ENCODE results near the gene ASXL2.
"Not testable (repeated sequence)": the region's sequence is repeated elsewhere in the genome, so short reads cannot be mapped to it uniquely, and the experiment has no call there.

The ASXL2 gene

GRCh38 chr2:25891672-25892071, 13.4 kb upstream of the ASXL2 start:
- DNase-seq (ENCODE audit: low read depth in 2 of 2): no peak

GRCh38 chr2:25887624-25888242, 9.4 kb upstream of the ASXL2 start:
- no peak for DNase-seq (ENCODE audit: low read depth in 2 of 2)

- no peak for DNase-seq (ENCODE audit: low read depth in 2 of 2)
Measured at GRCh38 chr2:25885933-25886332, 7.6 kb upstream of the ASXL2 start.

DNA sequence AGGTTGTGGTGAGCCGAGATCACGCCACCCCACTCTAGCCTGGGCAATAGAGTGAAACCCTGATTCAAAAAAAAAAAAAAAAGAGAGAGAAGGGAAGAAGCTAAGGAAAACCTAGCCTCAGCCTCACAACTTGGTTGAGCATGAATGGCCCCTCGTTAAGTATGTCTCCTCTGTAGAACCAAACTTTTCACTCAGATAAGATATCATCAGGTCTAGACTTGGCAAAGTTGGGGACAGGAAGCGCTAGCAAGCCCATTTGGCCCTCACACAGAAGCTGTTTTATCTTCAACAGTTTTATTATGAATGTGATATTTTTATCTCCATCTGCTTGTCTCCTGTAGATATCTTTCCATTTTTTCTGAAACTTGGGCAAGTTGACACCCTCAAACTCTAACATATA, 3.5 kb upstream of the ASXL2 start:
- DNase-seq (ENCODE audit: low read depth in 2 of 2): no peak

- no peak for DNase-seq (ENCODE audit: low read depth in 2 of 2)
Measured at GRCh38 chr2:25879133-25879730, 945 bp upstream of the ASXL2 start.

DNA sequence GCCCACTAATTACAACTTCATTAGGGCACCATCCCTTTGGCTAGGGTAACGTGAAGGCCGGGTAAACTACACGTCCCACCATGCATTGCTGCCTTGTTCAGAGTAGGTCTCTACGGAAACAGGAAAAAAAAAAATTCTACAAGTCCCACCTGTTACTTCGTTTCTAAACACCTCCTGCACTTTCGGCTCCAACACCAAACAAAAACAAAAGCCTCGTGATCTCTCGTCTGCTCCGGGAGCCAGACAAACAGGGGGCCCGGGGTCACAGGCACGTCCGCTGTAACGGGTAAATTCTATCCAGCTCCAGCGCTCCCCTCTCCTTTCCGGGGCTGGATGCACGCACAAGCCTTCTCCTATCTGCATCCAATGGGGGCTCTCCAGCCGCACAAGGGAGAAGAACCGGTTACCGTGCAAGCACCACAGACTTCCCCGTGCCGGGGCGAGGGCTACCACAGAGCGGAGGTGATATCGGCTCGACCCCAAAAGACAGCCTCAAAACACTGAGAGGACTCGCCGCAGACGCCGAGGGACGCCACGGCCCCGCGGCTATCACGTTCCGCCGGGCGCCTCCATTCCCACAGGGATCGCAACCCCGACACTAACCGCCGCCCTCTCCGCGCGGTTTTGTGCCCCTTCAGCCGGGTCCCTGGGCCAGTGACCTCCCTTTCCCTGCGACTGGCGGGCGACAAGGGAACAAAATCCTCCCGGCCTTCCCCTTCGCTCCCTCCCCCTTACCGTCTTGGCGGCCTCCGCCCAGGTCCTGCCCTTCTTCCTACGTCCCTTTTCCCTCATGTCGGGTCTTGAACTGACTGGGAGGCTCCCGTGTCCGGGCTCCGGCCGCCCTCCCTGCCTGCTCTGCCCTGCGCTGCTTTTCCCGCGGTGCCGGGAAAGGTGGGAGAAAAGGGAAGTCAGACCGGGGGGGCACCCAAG, 591 bp downstream of the ASXL2 start:
- DNase-seq (ENCODE audit: low read depth in 2 of 2): peak; percentile 13 to 30

DNA sequence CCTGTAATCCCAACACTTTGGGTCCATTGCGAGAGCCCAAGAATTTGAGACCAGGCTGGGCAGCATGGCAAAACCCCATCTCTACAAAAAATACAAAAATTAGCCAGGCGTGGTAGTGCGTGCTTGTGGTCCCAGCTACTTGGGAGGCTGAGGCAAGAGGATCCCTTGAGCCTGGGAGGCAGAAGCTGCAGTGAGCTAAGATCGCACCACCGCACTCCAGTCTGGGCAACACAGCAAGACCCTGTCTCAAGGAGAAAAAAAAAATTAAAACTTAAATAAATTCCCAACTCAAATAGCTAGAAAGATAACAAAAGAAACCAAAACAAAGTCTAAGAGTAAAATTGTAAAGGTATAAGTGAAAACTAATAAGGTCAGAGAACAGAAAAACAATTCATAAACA, 6.2 kb downstream of the ASXL2 start:
- DNase-seq (ENCODE audit: low read depth in 2 of 2): no peak

GRCh38 chr2:25867396-25868003, 10.8 kb downstream of the ASXL2 start:
- no peak for DNase-seq (ENCODE audit: low read depth in 2 of 2)

DNA sequence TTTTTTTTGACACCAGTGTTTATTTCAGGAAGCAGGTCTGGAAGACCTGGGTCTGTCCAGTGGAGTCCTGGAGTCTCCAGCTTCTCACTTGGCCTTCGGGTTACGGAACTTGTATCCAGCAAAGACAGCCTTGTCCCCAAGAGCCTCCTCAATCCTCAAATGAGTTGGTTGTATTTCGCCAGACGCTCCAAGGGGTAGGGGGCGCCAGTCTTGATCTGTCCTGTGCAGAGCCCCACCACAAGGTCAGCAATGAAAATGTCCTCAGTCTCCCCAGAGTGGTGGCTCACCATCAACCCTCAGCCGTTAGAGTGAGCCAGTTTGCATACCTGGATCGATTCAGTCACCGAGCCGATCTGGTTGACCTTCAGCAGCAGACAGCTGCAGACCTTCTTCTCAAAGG, 21.9 kb downstream of the ASXL2 start:
- DNase-seq (ENCODE audit: low read depth in 2 of 2): no peak

GRCh38 chr2:25855065-25855464, 23.2 kb downstream of the ASXL2 start:
- no peak for DNase-seq (ENCODE audit: low read depth in 2 of 2)

GRCh38 chr2:25854613-25855012, 23.7 kb downstream of the ASXL2 start:
- no peak for DNase-seq (ENCODE audit: low read depth in 2 of 2)

- no peak for DNase-seq (ENCODE audit: low read depth in 2 of 2)
Measured at GRCh38 chr2:25853038-25853638, 25.1 kb downstream of the ASXL2 start.

DNA sequence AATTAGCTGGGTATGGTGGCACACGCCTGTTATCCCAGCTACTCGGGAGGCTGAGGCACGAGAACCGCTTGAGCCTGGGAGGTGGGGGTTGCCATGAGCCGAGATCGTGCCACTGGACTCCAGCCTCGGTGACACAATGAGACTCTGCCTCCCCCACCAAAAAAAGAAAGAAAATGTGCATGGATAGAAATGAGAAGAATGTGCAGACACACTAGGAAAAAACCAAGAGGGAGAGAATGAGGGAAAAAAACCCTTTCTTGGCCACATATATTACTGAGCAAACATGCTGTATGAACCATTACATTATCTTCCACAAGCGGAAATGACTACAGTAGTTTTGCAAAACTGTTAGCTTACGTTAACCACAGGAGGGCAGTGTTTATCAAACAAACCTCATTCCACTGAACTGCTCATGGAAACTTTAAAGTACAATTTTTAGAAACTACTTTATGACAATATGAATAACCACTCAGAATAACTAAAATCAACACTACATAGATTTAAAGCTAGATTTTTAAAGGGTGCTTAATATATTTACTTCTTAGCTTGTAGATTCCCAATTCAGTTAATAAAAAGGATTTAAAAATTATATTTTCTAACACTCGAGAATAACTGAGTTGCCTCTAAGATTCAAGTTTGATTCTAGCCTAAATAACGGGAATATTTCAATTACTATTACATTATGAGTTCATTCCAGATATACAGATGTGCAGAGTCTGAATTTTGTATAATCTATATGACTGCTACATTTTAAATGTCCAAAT, 26.4 kb downstream of the ASXL2 start:
- peak in 1 of 2 donors; percentile 12 for DNase-seq (ENCODE audit: low read depth in 2 of 2)

DNA sequence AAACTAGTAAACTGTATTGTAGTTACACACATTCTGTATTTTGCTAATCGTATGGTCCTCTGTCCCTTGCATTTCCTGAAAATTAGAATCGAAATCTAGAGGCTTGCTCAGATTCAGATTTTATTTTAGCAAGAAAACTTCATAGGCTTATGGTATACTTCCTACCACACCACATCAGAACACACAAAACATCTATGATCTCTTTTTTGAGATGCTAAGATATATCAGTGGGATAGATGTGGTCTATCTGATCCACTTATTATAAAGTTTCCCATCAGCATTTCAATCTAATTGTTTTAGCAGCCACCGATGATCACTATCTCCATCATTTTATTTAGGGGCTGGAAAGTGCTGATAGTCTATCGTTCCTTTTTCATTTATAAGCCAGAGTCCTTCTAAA, 27.9 kb downstream of the ASXL2 start:
- DNase-seq (ENCODE audit: low read depth in 2 of 2): not testable (repeated sequence)

DNA sequence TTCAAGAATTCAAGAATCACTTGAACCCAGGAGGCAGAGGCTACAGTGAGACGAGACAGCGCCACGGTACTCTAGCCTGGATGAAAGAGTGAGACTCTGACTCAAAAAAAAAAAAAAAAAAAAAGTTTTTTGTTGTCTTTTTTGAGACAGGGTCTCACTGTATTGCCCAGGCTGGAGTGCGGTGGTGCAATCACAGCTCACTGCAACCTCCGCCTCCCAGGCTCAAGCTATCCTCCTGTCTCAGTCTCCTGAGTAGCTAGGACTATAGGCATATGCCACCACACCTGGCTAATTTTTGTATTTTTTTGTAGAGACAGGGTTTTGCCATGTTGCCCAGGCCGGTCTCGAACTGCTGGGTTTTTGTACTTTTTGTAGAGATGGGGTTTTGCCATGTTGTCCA, 28.9 kb downstream of the ASXL2 start:
- DNase-seq (ENCODE audit: low read depth in 2 of 2): not testable (repeated sequence)

DNA sequence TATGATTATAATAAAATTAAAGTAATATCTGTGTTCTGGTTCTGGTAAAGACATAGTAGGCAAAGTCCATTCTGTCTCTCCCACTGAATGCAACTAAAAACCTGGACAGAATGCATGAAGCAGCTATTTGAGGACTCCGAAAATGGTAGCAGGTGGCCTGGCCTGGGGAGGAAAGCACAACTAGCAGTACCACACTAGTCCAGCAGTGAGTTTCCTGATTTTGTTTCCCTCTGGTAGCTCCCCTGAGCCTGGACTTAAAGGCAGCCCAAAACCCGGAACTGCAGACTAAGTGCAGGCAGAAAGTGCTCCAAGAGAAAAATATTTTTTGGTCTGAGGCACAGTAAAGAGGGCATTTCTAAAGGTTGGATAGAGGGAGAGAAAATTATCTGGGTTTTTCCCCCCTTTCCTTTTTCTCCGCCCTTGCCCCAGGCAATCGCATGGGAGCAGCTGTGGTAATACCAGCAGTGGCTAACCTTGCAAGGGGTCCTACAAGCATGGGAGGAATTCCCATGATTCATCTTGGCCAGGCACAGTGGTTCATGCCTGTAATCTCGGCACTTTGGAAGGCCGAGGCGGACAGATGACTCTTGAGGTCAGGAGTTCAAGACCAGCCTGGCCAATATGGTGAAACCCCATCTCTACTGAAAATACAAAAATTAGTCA, 32.3 kb downstream of the ASXL2 start:
- DNase-seq (ENCODE audit: low read depth in 2 of 2): no peak

DNA sequence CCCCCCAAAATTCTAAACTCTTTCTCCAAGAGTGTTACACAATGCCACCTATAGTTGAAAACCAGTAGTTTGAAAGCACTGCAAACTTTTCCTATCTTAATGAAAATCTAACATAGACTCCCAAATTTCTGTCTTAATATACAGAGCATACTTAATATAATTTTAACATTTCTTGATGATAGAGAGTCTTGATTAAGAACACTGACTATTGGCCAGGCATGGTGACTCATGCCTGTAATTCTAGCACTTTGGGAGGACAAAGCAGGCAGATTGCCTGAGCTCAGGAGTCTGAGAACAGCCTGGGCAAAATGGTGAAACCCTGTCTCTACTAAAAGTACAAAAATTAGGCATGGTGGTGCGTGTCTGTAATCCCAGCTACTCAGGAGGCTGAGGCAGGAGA, 34.2 kb downstream of the ASXL2 start:
- DNase-seq (ENCODE audit: low read depth in 2 of 2): no peak

DNA sequence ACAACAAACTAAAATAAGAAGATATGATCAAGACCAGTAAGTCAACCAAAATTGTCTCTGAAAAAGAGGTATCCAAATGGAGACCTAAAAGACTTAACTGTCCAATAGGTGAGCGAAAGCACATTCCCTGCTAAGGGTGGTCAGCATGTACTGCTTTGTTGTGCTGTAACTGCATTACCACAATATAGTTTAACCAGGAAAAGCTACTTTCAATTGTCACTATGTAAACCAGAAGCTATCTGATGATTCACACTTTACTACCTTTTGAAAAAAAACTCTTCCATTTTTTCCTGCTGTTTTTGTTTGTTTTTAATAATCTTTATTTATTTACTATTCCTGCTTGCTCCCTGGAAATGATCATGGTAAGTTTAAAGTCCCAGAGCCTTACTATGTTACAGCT, 36.1 kb downstream of the ASXL2 start:
- no peak for DNase-seq (ENCODE audit: low read depth in 2 of 2)

DNA sequence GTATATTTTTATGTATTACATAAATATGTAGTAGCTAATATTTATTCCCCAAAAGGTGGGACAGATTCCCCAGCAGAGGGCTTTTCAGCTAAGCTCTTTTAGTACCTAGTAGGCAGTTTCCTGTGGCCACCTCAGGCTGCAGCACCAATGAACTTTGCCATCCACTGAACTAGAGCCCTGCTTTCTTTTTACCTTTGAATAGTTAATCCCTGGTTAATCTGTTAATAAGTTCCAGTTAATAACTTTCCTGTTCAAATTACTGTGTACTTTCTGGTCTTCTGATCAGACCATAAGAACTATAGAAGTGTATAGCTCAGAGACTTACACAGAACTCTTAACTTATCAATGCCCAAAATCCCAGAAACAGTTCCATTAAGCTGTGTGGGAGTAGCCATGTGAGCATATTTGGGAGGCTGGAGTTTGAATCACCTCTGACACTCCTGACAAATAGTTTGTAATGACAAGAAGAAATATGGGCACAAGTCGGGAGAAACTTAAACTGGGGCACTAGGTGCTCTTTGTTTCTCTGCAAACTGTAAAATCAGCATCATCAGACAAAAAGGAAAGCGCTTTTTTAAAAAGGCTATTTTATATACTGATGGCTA, 40.0 kb downstream of the ASXL2 start:
- no peak for DNase-seq (ENCODE audit: low read depth in 2 of 2)

- no peak for DNase-seq (ENCODE audit: low read depth in 2 of 2)
Measured at GRCh38 chr2:25835906-25836305, 42.4 kb downstream of the ASXL2 start.
